PC-3 (cell line): ENCODE results near the gene PSPC1. TPM values are rescaled to one million over a fixed set of nuclear protein-coding genes. Genes with fewer than 3 reads are reported as not detected.

ENCODE experiments used
- ATAC-seq: fragments of 200-7000 bp; cut with Tn5 transposase; 2 replicates; pipeline ENCODE4 v1.9.1; 2020; ENCODE audit warnings: mild to moderate bottlenecking, moderate library complexity
- BruUV-seq: library from RNA; stranded (reverse); fragments of 400-500 nt; replicated peaks from 2 replicates; lab custom pipeline; 2021; lab: Mats Ljungman, UMichigan
- CTCF ChIA-PET: fragments of 300-600 bp; sonication (Branson Sonifier 250); formaldehyde crosslinking; loops from one replicate; lab custom pipeline; 2022; ENCODE audit warnings: antibody characterized with exemption; lab: Charles Lee
- POLR2A ChIA-PET: fragments of 300-600 bp; sonication (Branson Sonifier 250); formaldehyde crosslinking; loops from one replicate; lab custom pipeline; 2022; ENCODE audit warnings: antibody characterized with exemption; ENCODE audit not compliant: unreplicated experiment; lab: Charles Lee
- DNase-seq: peaks from one replicate; pipeline ENCODE4 v3.0.0-alpha.2; 2015
- H2AFZ ChIP-seq: fragments of 300-600 bp; sonication (generic); 2 replicates; pipeline ENCODE4 v1.6.0; 2016; ENCODE audit warnings: antibody characterized with exemption, low read length
- H3F3A ChIP-seq: fragments of 300-600 bp; sonication (generic); one replicate; pipeline ENCODE4 v1.6.0; 2017; ENCODE audit warnings: antibody characterized with exemption, low read length, control low read depth, mild to moderate bottlenecking; ENCODE audit not compliant: unreplicated experiment
- H3K27ac ChIP-seq: fragments of 300-600 bp; sonication (generic); 2 replicates; pipeline ENCODE4 v1.5.1; 2016; ENCODE audit warnings: mild to moderate bottlenecking, low read length
- H3K27me3 ChIP-seq: fragments of 300-600 bp; sonication (generic); 2 replicates; pipeline ENCODE4 v1.6.1; 2016; ENCODE audit warnings: low read length, mixed read lengths
- H3K36me3 ChIP-seq: fragments of 300-600 bp; sonication (generic); 2 replicates; pipeline ENCODE4 v1.6.1; 2016; ENCODE audit warnings: low read depth, mixed run types, low read length, mixed read lengths
- H3K4me1 ChIP-seq: fragments of 300-600 bp; sonication (generic); 2 replicates; pipeline ENCODE4 v1.5.1; 2016; ENCODE audit warnings: low read length; ENCODE audit not compliant: insufficient read depth
- H3K4me2 ChIP-seq: fragments of 300-600 bp; sonication (generic); 2 replicates; pipeline ENCODE4 v1.6.0; 2016; ENCODE audit warnings: low read length
- H3K4me3 ChIP-seq: fragments of 300-600 bp; sonication (generic); 2 replicates; pipeline ENCODE4 v1.5.1; 2016; ENCODE audit warnings: mild to moderate bottlenecking, low read length, mixed read lengths
- H3K79me2 ChIP-seq: fragments of 300-600 bp; sonication (generic); 2 replicates; pipeline ENCODE4 v1.6.1; 2017; ENCODE audit warnings: low read length, mixed read lengths
- H3K9ac ChIP-seq: fragments of 300-600 bp; sonication (generic); 2 replicates; pipeline ENCODE4 v1.6.0; 2016; ENCODE audit warnings: mild to moderate bottlenecking, low read length
- H3K9me2 ChIP-seq: fragments of 300-600 bp; sonication (generic); replicated peaks from 2 replicates; pipeline ENCODE4 v1.6.1; 2016; ENCODE audit warnings: mixed run types, low read length, mixed read lengths
- H3K9me3 ChIP-seq: fragments of 300-600 bp; sonication (generic); 2 replicates; pipeline ENCODE4 v1.6.1; 2016; ENCODE audit warnings: low read length, mixed read lengths
- H4K20me1 ChIP-seq: fragments of 300-600 bp; sonication (generic); 2 replicates; pipeline ENCODE4 v1.6.1; 2016; ENCODE audit warnings: low read length, mixed read lengths
- EZH2 ChIP-seq: fragments of 300-600 bp; sonication (generic); IDR thresholded peaks from one replicate; pipeline ENCODE4 v1.6.1; 2017; ENCODE audit warnings: antibody characterized with exemption, mild to moderate bottlenecking, low read length; ENCODE audit not compliant: unreplicated experiment
- EZH2phosphoT487 ChIP-seq: fragments of 300-600 bp; sonication (generic); IDR thresholded peaks from 2 replicates; pipeline ENCODE4 v1.6.1; 2018; ENCODE audit warnings: mild to moderate bottlenecking, antibody characterized with exemption, low read length, borderline replicate concordance
- intact Hi-C: fragments of 100-400 bp; cut with micrococcal nuclease; formaldehyde crosslinking; loops from 2 replicates; pipeline ENCODE4 v1.9.0; 2023
- total RNA-seq: library from RNA; depleted of rRNA; stranded (reverse); fragments of >200 nt; gene quantifications from 2 replicates; pipeline ENCODE4 v1.2.3, GENCODE V29; 2014
- TF ChIP-seq, protein P1 (sequence below): fragments of 300-600 bp; sonication (generic); conservative IDR thresholded peaks from 2 replicates; pipeline ENCODE4 v1.5.1; 2017; ENCODE audit warnings: antibody characterized with exemption, low read depth, mild to moderate bottlenecking, low read length

PSPC1 gene
- total RNA-seq, 1 experiment from 2014 or later, result 121 TPM

DNA sequence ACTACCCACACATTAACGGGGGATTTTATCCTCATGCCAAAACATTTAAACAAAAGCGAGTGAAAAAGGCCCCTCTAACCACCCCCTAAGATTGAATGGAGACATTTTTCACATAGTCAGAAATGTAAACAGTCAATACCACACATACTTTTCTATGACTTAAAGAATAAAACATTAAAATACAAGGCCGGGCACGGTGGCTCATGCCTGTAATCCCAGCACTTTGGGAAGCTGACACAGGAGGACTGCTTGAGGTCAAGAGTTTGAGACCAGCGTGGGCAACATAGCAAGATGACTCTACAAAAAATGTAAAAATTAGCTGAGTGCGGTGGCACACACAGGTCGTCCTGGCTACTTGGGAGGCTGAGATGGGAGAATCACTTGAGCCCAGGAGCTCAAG lies 102.0 kb downstream of the PSPC1 start:
- Histone ChIP-seq H3K4me1 (peaks cover 12% of the 10 kb centered on the region), H3K4me2 (no peak overlapping the region), H3K9ac (no peak overlapping the region), H4K20me1 (no peaks in the 10 kb centered on the region), H3K79me2 (no peaks in the 10 kb centered on the region), H3K4me3 (no peak overlapping the region), H2AFZ (no peak overlapping the region), H3K27me3 (no peaks in the 10 kb centered on the region), H3K9me3 (no peaks in the 10 kb centered on the region), H3K27ac (no peak overlapping the region), H3K36me3 (peaks cover 10% of the 10 kb centered on the region; the same call in 1 of the 2 replicates), H3F3A (no peaks in the 10 kb centered on the region), H3K9me2 (no peaks in the 10 kb centered on the region)
- intact Hi-C loops, result no loop called here
- CTCF ChIA-PET, result no interaction called here
- POLR2A ChIA-PET, result no interaction called here
- TF ChIP-seq EZH2, result no peak
- TF ChIP-seq, protein P1, sequence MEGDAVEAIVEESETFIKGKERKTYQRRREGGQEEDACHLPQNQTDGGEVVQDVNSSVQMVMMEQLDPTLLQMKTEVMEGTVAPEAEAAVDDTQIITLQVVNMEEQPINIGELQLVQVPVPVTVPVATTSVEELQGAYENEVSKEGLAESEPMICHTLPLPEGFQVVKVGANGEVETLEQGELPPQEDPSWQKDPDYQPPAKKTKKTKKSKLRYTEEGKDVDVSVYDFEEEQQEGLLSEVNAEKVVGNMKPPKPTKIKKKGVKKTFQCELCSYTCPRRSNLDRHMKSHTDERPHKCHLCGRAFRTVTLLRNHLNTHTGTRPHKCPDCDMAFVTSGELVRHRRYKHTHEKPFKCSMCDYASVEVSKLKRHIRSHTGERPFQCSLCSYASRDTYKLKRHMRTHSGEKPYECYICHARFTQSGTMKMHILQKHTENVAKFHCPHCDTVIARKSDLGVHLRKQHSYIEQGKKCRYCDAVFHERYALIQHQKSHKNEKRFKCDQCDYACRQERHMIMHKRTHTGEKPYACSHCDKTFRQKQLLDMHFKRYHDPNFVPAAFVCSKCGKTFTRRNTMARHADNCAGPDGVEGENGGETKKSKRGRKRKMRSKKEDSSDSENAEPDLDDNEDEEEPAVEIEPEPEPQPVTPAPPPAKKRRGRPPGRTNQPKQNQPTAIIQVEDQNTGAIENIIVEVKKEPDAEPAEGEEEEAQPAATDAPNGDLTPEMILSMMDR, result no peak
- BruUV-seq, result no TSS peak
- no peak for ATAC-seq
- no peak for DNase-seq

GRCh38 chr13:19676168-19676567 lies 106.6 kb downstream of the PSPC1 start:
- TF ChIP-seq EZH2 (no peak), EZH2phosphoT487 (no peak)
- TF ChIP-seq, protein P1, result no peak
- DNase-seq (no peak), ATAC-seq (no peak)
- Histone ChIP-seq H2AFZ (no peak overlapping the region), H3K4me1 (peaks cover 12% of the 10 kb centered on the region), H3K9ac (no peak overlapping the region), H3K79me2 (no peaks in the 10 kb centered on the region), H3K27ac (no peak overlapping the region), H3K9me2 (no peaks in the 10 kb centered on the region), H3K9me3 (no peaks in the 10 kb centered on the region), H4K20me1 (no peaks in the 10 kb centered on the region), H3K4me2 (no peak overlapping the region), H3F3A (no peaks in the 10 kb centered on the region), H3K27me3 (no peaks in the 10 kb centered on the region), H3K4me3 (no peak overlapping the region), H3K36me3 (peaks cover 46% of the 10 kb centered on the region)
- ChIA-PET CTCF (no interaction called here), POLR2A (no interaction called here)
- no TSS peak for BruUV-seq
- intact Hi-C loops, result loop anchor here (10.0 kb wide), 1 partner anchor 219 kb away; no protein-coding TSS in a partner anchor

GRCh38 chr13:19674898-19675297 lies 107.8 kb downstream of the PSPC1 start:
- peaks cover 12% of the 10 kb centered on the region for H3K4me1 ChIP-seq
- no peak overlapping the region for H3K9ac ChIP-seq
- H3K27me3 ChIP-seq, result no peaks in the 10 kb centered on the region
- H3K9me3 ChIP-seq, result no peaks in the 10 kb centered on the region
- ChIA-PET POLR2A (no interaction called here), CTCF (no interaction called here)
- no peak overlapping the region for H3K27ac ChIP-seq
- H3F3A ChIP-seq, result no peaks in the 10 kb centered on the region
- no peak for ATAC-seq
- no peaks in the 10 kb centered on the region for H3K79me2 ChIP-seq
- no peak overlapping the region for H3K4me3 ChIP-seq
- BruUV-seq, result no TSS peak
- peaks cover 56% of the 10 kb centered on the region for H3K36me3 ChIP-seq
- no peak overlapping the region for H3K4me2 ChIP-seq
- DNase-seq, result no peak
- TF ChIP-seq EZH2phosphoT487 (no peak), EZH2 (no peak)
- TF ChIP-seq, protein P1, result no peak
- no peak overlapping the region for H2AFZ ChIP-seq
- H4K20me1 ChIP-seq, result no peaks in the 10 kb centered on the region
- intact Hi-C loops, result loop anchor here (10.0 kb wide), 1 partner anchor 220 kb away; no protein-coding TSS in a partner anchor
- no peaks in the 10 kb centered on the region for H3K9me2 ChIP-seq
